Nephron (organoid): ENCODE results near the gene TIGD1.

ENCODE experiments used
- H3K27ac Mint-ChIP-seq, 3 experiments: 2 replicates each; pipeline ENCODE4 v1.8.0; 2020; ENCODE audit warnings: mixed read lengths in 3 of 3, mild to moderate bottlenecking in 2 of 3, moderate library complexity in 1 of 3
- H3K27me3 Mint-ChIP-seq: 2 replicates; pipeline ENCODE4 v1.8.0; 2021; ENCODE audit warnings: low read depth, mild to moderate bottlenecking, moderate library complexity, mixed read lengths
- H3K36me3 Mint-ChIP-seq: 2 replicates; pipeline ENCODE4 v1.8.0; 2020; ENCODE audit warnings: low read depth, mixed read lengths
- H3K4me1 Mint-ChIP-seq: 2 replicates; pipeline ENCODE4 v1.8.0; 2020; ENCODE audit warnings: mixed read lengths
- H3K4me3 Mint-ChIP-seq, 3 experiments: 2 replicates each; pipeline ENCODE4 v1.8.0; 2020; ENCODE audit warnings: mild to moderate bottlenecking in 3 of 3, mixed read lengths in 3 of 3, moderate library complexity in 2 of 3
- H3K9me3 Mint-ChIP-seq: 2 replicates; pipeline ENCODE4 v1.8.0; 2020; ENCODE audit warnings: mixed read lengths
- TF ChIP-seq, protein P1 (sequence below), 3 experiments: fragments of 200-600 bp; sonication (generic); IDR thresholded peaks; one replicate each; pipeline ENCODE4 v1.5.0; 2021; ENCODE audit warnings: antibody characterized with exemption in 3 of 3; ENCODE audit not compliant: unreplicated experiment in 3 of 3

The TIGD1 gene

GRCh38 chr2:232516551-232516950 is 33.8 kb downstream of the TIGD1 start:
- Mint-ChIP-seq H3K9me3 (no peaks in the 10 kb centered on the region), H3K27me3 (peaks cover 73% of the 10 kb centered on the region), H3K4me1 (peaks cover 45% of the 10 kb centered on the region), H3K27ac (no peak overlapping the region), H3K4me3 (no peak overlapping the region), H3K36me3 (no peaks in the 10 kb centered on the region)
- TF ChIP-seq, protein P1, sequence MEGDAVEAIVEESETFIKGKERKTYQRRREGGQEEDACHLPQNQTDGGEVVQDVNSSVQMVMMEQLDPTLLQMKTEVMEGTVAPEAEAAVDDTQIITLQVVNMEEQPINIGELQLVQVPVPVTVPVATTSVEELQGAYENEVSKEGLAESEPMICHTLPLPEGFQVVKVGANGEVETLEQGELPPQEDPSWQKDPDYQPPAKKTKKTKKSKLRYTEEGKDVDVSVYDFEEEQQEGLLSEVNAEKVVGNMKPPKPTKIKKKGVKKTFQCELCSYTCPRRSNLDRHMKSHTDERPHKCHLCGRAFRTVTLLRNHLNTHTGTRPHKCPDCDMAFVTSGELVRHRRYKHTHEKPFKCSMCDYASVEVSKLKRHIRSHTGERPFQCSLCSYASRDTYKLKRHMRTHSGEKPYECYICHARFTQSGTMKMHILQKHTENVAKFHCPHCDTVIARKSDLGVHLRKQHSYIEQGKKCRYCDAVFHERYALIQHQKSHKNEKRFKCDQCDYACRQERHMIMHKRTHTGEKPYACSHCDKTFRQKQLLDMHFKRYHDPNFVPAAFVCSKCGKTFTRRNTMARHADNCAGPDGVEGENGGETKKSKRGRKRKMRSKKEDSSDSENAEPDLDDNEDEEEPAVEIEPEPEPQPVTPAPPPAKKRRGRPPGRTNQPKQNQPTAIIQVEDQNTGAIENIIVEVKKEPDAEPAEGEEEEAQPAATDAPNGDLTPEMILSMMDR (IDR thresholded peaks at IDR 0.05; ENCODE audit: unreplicated experiment in 3 of 3), result no peak

DNA sequence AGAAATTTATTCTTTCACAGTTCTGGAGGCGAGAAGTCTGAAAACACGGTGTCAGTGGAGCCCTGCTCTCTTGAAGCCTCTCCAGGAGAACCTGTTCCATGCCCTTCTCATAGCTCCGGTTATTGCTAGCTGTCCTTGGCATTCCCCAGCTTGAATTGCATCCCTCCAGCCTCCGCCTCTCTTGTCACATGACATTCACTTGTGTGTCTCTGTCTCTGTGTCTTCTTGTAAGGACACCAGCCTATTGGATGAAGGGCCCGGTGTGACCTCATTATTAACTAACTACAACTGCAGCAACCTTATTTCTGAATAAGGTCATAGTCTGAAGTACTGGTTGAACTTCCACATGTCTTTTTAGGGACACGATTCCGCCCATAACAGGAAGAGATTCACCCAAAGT is 34.7 kb downstream of the TIGD1 start:
- peak overlapping the region in 1 of 3 experiments; percentile 33 for H3K4me3 Mint-ChIP-seq
- TF ChIP-seq, protein P1 (IDR thresholded peaks at IDR 0.05; ENCODE audit: unreplicated experiment in 3 of 3), result no peak
- H3K27ac Mint-ChIP-seq, result no peak overlapping the region
- H3K4me1 Mint-ChIP-seq, result peaks cover 45% of the 10 kb centered on the region
- H3K27me3 Mint-ChIP-seq, result peaks cover 71% of the 10 kb centered on the region
- H3K9me3 Mint-ChIP-seq, result no peaks in the 10 kb centered on the region
- no peaks in the 10 kb centered on the region for H3K36me3 Mint-ChIP-seq

GRCh38 chr2:232513353-232513752 is 37.0 kb downstream of the TIGD1 start:
- peaks cover 70% of the 10 kb centered on the region for H3K27me3 Mint-ChIP-seq
- H3K4me3 Mint-ChIP-seq, result no peak overlapping the region
- peaks cover 35% of the 10 kb centered on the region for H3K4me1 Mint-ChIP-seq
- H3K36me3 Mint-ChIP-seq, result no peaks in the 10 kb centered on the region
- TF ChIP-seq, protein P1 (IDR thresholded peaks at IDR 0.05; ENCODE audit: unreplicated experiment in 3 of 3), result no peak
- no peak overlapping the region for H3K27ac Mint-ChIP-seq
- no peaks in the 10 kb centered on the region for H3K9me3 Mint-ChIP-seq

DNA sequence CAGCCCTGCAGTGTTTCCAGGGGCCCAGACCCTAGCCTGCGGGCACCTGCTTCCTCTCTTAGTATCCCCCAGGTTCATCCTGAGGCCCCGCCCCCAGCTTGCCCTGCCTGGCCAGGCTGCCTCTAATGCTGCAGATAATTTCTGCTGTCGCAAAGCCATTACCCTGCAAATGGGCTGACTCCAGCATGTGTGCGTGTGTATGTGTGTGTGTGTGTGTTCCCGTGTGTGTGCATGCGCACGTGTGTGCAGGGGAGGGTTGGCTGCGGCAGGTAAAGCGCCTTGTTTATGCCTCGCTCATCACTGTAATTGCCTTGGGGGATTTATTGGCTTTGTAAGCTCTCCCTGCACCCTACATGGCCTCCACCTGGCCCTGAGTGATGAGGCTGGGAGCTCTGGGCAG is 37.8 kb downstream of the TIGD1 start:
- no peak overlapping the region for H3K4me3 Mint-ChIP-seq
- H3K27ac Mint-ChIP-seq, result no peak overlapping the region
- H3K9me3 Mint-ChIP-seq, result no peaks in the 10 kb centered on the region
- TF ChIP-seq, protein P1 (IDR thresholded peaks at IDR 0.05; ENCODE audit: unreplicated experiment in 3 of 3), result no peak
- H3K4me1 Mint-ChIP-seq, result peaks cover 33% of the 10 kb centered on the region
- H3K36me3 Mint-ChIP-seq, result no peaks in the 10 kb centered on the region
- peaks cover 68% of the 10 kb centered on the region for H3K27me3 Mint-ChIP-seq

DNA sequence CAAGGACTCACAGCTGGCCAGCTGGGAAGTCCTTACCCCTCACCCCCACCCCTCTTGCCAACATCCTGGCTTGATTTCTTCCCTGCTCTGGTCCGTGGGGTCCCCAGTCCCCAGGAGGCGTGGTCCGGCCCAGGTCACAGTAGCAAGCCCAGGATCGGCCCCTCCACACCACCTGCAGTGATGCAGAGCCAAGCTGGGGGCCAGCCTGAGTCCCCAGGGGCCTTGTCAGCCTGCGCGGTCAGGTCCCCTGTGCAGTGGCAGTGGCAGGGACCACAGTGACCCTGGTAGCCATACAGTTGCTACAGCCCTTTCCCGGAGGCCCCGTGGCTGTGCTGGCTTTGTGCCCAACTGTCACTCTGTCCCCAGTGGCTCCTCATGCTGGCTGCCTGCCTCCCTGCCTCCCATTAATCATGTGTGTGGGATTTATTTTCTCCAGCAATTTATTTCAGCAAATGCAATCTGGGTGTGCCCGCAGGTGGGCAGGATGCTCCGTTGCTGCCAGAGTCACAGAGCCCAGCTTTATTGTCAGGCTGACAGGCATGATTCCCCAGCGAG is 38.9 kb downstream of the TIGD1 start:
- Mint-ChIP-seq H3K4me1 (peaks cover 26% of the 10 kb centered on the region), H3K27me3 (peaks cover 67% of the 10 kb centered on the region), H3K36me3 (no peaks in the 10 kb centered on the region), H3K27ac (no peak overlapping the region), H3K4me3 (no peak overlapping the region), H3K9me3 (no peaks in the 10 kb centered on the region)
- TF ChIP-seq, protein P1 (IDR thresholded peaks at IDR 0.05; ENCODE audit: unreplicated experiment in 3 of 3), result no peak

DNA sequence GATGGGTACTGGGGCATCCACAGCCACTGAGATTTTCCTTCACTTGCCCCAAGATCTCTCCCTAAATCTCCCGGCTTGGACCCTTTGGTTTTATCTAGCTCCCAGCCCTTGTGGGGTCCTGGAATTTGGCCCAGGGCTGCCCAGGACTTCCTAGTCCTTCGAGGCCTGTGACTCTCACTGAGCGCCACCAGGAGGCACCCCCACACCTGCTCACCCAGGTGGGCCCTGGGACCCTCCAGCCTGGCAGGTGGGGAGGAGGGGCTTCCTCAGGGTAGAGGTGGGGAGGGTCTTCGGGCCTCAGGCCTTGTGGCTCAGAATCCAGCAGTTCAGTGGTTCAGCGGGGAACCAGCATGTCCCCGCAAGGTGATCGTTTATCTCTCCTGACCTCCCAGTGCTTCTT is 42.1 kb downstream of the TIGD1 start:
- Mint-ChIP-seq H3K36me3 (no peaks in the 10 kb centered on the region), H3K4me1 (peaks cover 25% of the 10 kb centered on the region), H3K9me3 (no peaks in the 10 kb centered on the region), H3K27me3 (peaks cover 79% of the 10 kb centered on the region), H3K27ac (no peak overlapping the region), H3K4me3 (no peak overlapping the region)
- TF ChIP-seq, protein P1 (IDR thresholded peaks at IDR 0.05; ENCODE audit: unreplicated experiment in 3 of 3), result no peak
